Measurements from ENCODE around the gene RAB15. TPM values are rescaled to one million over a fixed set of nuclear protein-coding genes. Genes with fewer than 3 reads are reported as not detected.
A peak's percentile ranks its signal among the peaks of the same experiment; 100 is the strongest.
"Not testable (repeated sequence)": the region's sequence is repeated elsewhere in the genome, so short reads cannot be mapped to it uniquely, and the experiment has no call there.

RAB15 gene
- total RNA-seq, 3 donors from 2014 or later = 2.7 to 3.7 (median 3.5) TPM

DNA sequence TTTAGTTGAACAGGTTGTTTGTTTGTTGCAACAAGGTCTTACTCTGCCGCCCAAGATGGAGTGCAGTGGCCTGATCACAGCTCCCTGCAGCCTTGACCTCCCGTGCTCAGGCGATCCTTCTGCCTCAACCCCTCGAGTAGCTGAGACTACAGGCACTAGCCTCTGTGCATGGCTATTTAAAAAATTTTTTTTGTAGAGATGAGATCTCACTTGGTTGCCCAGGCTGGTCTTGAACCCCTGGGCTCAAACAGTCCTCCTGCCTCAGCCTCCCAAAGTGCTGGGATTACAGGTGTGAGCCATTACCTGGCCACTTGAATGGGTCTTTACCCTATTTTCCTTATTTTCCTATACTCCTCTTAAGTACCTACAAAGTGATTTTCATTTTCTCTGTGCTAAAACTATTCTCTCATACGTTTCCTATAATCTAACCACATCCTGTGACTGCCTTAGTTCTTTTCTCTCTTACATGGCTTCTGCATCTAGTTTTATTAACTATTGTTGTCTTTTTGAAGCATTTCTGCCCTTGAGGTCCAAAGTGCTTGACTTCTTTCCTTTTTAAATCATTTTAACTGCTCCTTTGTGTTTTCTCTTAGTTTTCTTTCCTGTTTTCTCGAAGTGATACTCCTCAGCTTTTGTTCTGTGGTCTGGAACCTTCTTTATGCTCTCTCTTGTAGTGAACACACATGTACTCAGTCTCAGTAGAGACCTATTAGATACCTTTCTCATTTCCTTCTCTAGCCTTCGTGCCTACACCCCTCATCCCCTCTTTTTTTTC is 43.7 kb downstream of the RAB15 start:
- Mint-ChIP-seq H3K36me3 (ENCODE audit: insufficient read depth) (peaks cover 46% of the 10 kb centered on the region), H3K4me1 (ENCODE audit: low read depth) (peaks cover 31% of the 10 kb centered on the region), H3K4me3 (no peak overlapping the region), H3K27me3 (ENCODE audit: low read depth) (no peaks in the 10 kb centered on the region), H3K9me3 (no peaks in the 10 kb centered on the region)
- DNase-seq = no peak
- ATAC-seq = peak; percentile 62 to 75

DNA sequence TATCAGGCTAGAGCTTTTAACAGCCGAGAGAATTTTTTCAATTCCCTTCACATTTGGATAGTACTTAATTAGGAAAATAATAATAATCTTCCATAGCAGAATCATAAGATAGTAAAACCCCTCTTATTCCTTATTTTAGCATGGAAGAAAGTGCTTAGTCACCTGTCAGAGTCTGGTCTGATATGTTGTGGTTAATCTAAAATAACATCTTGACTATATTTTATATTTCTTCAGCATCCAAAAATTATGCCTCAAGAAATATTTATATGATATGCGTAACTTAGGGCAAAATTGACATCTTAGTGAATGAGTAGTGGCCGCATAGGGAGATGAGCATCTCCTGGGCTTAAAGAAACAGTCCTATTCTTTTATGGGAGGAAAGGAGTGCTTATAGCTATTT is 45.1 kb downstream of the RAB15 start:
- Mint-ChIP-seq H3K4me3 (no peak overlapping the region), H3K27me3 (ENCODE audit: low read depth) (no peaks in the 10 kb centered on the region), H3K9me3 (no peaks in the 10 kb centered on the region), H3K4me1 (ENCODE audit: low read depth) (peaks cover 33% of the 10 kb centered on the region), H3K36me3 (ENCODE audit: insufficient read depth) (peaks cover 33% of the 10 kb centered on the region)
- DNase-seq (no peak), ATAC-seq (no peak)

DNA sequence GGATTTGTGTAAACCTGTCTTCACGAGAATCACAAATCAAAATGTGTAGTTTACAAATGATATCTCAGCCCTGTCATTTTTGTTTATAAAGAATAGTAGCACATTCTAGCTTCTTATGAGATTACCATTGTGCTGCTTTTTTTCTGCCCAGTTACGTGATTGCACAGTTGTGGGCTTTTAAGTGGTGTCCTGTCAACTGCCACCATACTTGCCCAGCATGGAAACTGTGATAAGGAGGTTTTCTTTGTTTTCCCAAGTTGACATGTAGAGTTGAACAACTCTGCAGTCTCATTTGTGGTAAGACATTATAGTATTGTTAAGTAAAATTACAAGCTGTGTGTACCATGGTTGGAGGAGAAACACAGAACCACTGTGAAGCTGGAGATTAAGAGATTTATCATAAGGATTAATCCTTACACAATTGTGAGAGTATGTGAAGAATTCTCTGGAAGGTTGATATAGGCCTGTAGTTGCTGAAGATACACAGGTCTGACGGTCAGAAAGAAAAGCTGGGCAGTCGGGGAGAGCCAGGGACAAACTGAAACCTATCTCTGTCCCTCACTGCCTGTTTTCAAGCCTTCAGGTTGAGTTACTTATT is 45.6 kb downstream of the RAB15 start:
- Mint-ChIP-seq H3K9me3 (no peaks in the 10 kb centered on the region), H3K36me3 (ENCODE audit: insufficient read depth) (peaks cover 35% of the 10 kb centered on the region), H3K27me3 (ENCODE audit: low read depth) (no peaks in the 10 kb centered on the region), H3K4me3 (no peak overlapping the region), H3K4me1 (ENCODE audit: low read depth) (peaks cover 37% of the 10 kb centered on the region)
- ATAC-seq (no peak), DNase-seq (no peak)

DNA sequence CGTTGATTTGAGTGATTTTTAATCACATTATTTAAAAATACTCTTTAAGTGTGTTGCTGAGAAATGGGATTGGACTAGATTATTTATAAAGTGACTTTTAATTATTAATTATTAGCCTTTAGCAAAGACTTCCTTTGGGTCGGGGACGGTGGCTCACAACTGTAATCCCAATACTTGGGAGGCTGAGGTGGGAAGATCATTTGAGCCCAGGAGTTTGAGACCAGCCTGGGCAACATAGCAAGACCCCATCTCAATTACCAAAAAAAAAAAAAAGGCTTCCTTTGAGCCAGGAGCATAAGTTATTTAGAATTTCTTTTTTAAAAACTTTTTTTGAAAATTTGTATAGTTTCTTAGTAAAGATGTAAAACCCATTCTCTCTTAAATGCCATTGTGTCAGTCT is 49.1 kb downstream of the RAB15 start:
- no peak for ATAC-seq
- Mint-ChIP-seq H3K27me3 (ENCODE audit: low read depth) (no peaks in the 10 kb centered on the region), H3K4me1 (ENCODE audit: low read depth) (peaks cover 65% of the 10 kb centered on the region), H3K36me3 (ENCODE audit: insufficient read depth) (peaks cover 31% of the 10 kb centered on the region), H3K4me3 (no peak overlapping the region), H3K9me3 (no peaks in the 10 kb centered on the region)
- no peak for DNase-seq

DNA sequence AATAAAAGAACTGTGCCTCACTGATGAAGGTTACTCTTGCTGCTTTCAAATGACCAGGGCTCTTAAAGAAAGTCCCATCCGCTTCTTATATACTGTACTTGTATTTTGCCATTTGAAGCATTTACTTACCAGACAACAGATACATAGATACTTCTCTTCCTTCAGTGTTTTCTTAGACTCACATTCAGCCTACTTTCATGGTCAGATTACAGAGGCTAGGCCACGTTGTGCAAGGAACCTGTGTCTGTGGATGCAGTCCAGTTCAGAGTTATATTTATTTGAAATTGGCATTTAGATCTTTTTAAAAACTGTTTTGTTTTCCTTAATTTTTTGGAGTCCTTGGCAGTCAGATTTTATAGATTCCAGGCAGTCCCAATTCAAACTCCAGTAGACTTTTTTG is 51.7 kb downstream of the RAB15 start:
- no peaks in the 10 kb centered on the region for H3K9me3 Mint-ChIP-seq
- DNase-seq (no peak), ATAC-seq (no peak)
- H3K4me3 Mint-ChIP-seq = no peak overlapping the region
- H3K27me3 Mint-ChIP-seq (ENCODE audit: low read depth) = no peaks in the 10 kb centered on the region
- H3K36me3 Mint-ChIP-seq (ENCODE audit: insufficient read depth) = peaks cover 33% of the 10 kb centered on the region
- H3K4me1 Mint-ChIP-seq (ENCODE audit: low read depth) = peaks cover 76% of the 10 kb centered on the region

DNA sequence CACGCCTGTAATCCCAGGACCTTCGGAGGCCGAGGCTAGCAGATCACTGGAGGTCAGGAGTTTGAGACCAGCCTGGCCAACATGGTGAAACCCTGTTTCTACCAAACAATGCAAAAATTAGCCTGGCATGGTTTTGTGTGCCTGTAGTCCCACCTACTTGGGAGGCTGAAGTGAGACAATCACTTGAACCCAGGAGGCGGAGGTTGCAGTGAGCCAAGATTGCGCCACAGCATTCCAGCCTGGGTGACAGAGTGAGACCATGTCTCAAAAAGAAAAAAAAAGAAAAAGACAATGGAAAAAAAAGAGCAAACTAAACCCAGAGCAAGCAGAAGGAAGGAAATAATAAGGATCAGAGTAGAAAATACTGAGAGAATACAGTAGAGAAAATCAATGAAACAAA is 52.5 kb downstream of the RAB15 start:
- no peaks in the 10 kb centered on the region for H3K9me3 Mint-ChIP-seq
- ATAC-seq (no peak), DNase-seq (no peak)
- peaks cover 79% of the 10 kb centered on the region for H3K4me1 Mint-ChIP-seq (ENCODE audit: low read depth)
- no peaks in the 10 kb centered on the region for H3K27me3 Mint-ChIP-seq (ENCODE audit: low read depth)
- peaks cover 31% of the 10 kb centered on the region for H3K36me3 Mint-ChIP-seq (ENCODE audit: insufficient read depth)
- no peak overlapping the region for H3K4me3 Mint-ChIP-seq

DNA sequence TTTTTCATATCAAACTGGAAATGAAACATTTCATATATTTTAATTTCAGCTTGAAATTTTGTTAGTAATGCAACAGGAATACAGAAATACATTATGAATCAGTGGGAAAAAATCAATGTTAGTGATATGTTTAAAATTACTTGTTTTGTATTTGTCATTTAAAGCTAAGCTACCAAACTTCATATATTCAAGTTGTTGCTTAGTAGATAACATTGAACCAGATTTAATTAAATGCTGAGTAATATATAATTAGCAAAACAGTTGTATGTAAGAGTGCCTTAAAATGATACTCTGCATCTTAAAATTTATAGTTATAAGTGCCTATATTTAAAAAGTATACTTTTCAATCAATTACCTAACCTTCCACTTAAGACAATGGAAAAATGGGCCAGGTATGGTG is 52.9 kb downstream of the RAB15 start:
- Mint-ChIP-seq H3K4me1 (ENCODE audit: low read depth) (peaks cover 76% of the 10 kb centered on the region), H3K9me3 (no peaks in the 10 kb centered on the region), H3K4me3 (no peak overlapping the region), H3K27me3 (ENCODE audit: low read depth) (no peaks in the 10 kb centered on the region), H3K36me3 (ENCODE audit: insufficient read depth) (peaks cover 28% of the 10 kb centered on the region)
- DNase-seq (no peak), ATAC-seq (no peak)

DNA sequence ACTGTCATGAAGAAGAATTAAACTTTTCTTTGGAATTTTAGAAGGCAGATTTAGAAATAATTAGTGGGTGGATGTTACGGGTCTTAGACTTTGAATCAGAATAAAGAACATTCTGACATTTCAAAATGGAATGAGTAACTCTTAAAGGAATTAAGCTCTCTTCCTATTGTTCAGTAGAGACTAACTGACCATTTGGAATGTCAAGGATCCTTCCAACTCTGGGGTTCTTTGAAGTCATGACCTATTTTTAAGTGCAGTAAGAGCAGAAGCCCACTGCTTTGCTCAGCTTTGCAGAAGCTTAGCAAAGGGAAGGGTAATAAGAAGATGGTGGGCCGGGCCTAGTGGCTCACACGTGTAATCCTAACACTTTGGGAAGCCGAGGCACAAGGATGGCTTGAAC is 53.9 kb downstream of the RAB15 start:
- no peak overlapping the region for H3K4me3 Mint-ChIP-seq
- no peaks in the 10 kb centered on the region for H3K9me3 Mint-ChIP-seq
- no peaks in the 10 kb centered on the region for H3K27me3 Mint-ChIP-seq (ENCODE audit: low read depth)
- DNase-seq = no peak
- ATAC-seq = no peak
- peaks cover 74% of the 10 kb centered on the region for H3K4me1 Mint-ChIP-seq (ENCODE audit: low read depth)
- H3K36me3 Mint-ChIP-seq (ENCODE audit: insufficient read depth) = peaks cover 22% of the 10 kb centered on the region

DNA sequence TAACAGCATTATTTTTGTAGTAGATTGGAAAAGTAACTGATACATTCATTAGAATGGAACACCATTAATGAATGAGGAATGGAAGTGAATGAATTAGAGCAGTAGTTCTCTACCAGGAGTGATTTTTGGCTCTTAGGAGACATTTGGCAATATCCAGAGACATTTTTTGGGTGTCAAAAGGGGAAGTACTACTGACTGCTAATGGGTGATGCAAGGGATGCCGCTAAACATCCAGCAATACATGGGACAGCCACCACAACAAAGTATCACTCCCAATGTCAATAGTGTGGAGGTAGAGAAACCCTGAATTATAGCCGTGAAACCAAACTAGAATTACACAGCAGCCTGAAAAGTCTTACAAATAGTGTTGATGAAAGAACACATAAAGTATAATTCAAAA is 56.3 kb downstream of the RAB15 start:
- Mint-ChIP-seq H3K36me3 (ENCODE audit: insufficient read depth) (peaks cover 16% of the 10 kb centered on the region), H3K4me1 (ENCODE audit: low read depth) (peaks cover 63% of the 10 kb centered on the region), H3K9me3 (no peaks in the 10 kb centered on the region), H3K27me3 (ENCODE audit: low read depth) (no peaks in the 10 kb centered on the region), H3K4me3 (peak overlapping the region; percentile 94)
- no peak for DNase-seq
- ATAC-seq = no peak

DNA sequence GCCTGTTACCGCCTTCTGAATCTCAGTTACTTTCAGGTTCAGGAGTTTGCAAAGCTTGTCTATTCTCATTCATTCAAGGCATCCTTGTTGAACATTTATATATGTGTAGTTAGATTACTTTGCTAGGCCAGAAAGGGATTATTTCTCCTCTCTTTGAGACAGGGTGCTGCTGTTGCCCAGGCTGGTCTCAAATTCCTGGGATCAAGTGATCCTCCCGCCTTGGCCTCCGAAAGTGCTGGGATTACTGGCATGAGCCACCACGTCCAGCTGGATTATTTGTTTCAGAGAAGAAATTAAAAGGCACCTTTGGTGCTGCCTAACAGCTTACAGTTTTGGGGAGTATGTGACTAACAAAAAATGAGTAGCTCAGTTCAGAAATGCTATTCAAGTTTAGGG is 57.1 kb downstream of the RAB15 start:
- peaks cover 16% of the 10 kb centered on the region for H3K36me3 Mint-ChIP-seq (ENCODE audit: insufficient read depth)
- ATAC-seq (no peak), DNase-seq (no peak)
- H3K4me3 Mint-ChIP-seq = peak overlapping the region; percentile 94
- H3K4me1 Mint-ChIP-seq (ENCODE audit: low read depth) = peaks cover 55% of the 10 kb centered on the region
- H3K9me3 Mint-ChIP-seq = no peaks in the 10 kb centered on the region
- H3K27me3 Mint-ChIP-seq (ENCODE audit: low read depth) = peaks cover 2% of the 10 kb centered on the region

DNA sequence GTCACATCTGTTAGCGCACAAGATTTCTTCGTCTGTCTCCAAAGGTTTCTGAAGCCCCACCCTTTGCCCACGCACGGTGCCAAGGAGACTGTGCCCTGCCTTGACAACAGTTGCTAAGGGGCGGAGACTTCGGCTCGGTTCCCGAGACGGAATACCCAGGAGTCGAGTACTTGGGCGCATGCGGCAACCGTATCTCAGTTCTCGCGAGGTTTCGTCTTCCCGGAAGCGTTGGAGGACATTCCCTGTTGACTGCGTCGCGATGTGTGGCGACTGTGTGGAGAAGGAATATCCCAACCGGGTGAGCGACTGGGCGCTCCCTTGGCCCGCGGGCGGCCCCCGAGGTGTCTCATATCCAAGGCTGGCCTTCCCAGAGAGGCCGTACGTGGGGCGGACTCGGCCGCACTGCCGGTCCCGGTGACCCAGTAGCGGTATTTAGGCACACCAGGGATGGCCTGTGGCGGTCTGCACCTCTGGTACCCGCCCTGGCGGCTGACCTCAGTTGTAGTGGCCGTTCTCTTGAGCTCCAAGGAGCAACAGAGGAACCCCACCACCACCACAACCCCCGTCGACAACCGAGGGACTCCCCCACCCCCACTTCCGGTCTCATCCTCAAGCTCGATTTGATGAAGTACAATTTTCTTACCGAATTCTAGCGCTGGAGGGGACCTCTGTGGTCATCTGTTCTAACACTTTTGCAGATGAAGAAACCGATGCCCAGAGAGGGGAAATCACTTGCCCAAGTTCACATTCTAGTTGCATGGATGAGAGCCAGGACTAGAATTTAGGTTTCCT is 57.7 kb downstream of the RAB15 start, which contains the start of gene CHURC1:
TSS of gene CHURC1 (plus strand) at position 219 of the 792 bp plus-strand sequence. CDS start at position 260, 41 bp downstream.
- peak; percentile 97 to 99 for ATAC-seq
- peak within 1 kb of the TSS; percentile 94 for H3K4me3 Mint-ChIP-seq
- peaks cover 14% of the 10 kb centered on the region for H3K36me3 Mint-ChIP-seq (ENCODE audit: insufficient read depth)
- H3K27me3 Mint-ChIP-seq (ENCODE audit: low read depth) = peaks cover 2% of the 10 kb centered on the region
- DNase-seq = peak; percentile 98
- H3K9me3 Mint-ChIP-seq = no peaks in the 10 kb centered on the region
- peaks cover 51% of the 10 kb centered on the region for H3K4me1 Mint-ChIP-seq (ENCODE audit: low read depth)

DNA sequence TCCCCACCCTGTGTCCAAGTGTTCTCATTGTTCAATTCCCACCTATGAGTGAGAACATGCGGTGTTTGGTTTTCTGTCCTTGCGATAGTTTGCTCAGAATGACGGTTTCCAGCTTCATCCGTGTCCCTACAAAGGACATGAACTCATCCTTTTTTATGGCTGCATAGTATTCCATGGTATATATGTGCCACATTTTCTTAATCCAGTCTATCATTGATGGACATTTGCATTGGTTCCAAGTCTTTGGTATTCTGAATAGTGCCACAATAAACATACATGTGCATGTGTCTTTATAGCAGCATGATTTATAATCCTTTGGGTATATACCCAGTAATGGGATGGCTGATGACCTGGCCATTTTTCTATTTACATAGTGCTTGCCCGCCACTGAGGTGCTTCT is 58.7 kb downstream of the RAB15 start:
- not testable (repeated sequence) for ATAC-seq; H3K9me3 Mint-ChIP-seq; DNase-seq; H3K27me3 Mint-ChIP-seq (ENCODE audit: low read depth)
- Mint-ChIP-seq H3K36me3 (ENCODE audit: insufficient read depth) (peaks cover 14% of the 10 kb centered on the region), H3K4me3 (peak overlapping the region; percentile 94), H3K4me1 (ENCODE audit: low read depth) (peaks cover 44% of the 10 kb centered on the region)

DNA sequence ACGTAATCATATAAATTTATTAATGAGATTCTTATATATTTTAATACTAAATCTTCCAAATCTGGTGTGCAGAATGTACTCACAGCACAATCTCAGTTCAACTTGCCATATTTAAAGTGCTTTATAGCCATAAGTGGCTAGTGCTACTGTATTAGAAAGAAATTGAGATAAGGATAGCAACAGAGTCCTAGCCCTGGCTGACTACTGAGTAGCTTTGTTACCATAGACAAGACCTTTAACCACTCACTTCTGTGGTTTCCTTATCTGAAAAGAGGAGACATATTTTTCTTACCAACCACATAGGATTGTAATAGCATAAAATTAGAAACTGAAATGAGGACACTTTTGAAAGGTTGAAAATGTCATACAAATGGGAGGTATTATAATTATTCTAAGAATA is 59.9 kb downstream of the RAB15 start:
- ATAC-seq (no peak), DNase-seq (no peak)
- Mint-ChIP-seq H3K9me3 (no peaks in the 10 kb centered on the region), H3K4me1 (ENCODE audit: low read depth) (peaks cover 31% of the 10 kb centered on the region), H3K27me3 (ENCODE audit: low read depth) (peaks cover 7% of the 10 kb centered on the region), H3K36me3 (ENCODE audit: insufficient read depth) (peaks cover 8% of the 10 kb centered on the region), H3K4me3 (no peak overlapping the region)

DNA sequence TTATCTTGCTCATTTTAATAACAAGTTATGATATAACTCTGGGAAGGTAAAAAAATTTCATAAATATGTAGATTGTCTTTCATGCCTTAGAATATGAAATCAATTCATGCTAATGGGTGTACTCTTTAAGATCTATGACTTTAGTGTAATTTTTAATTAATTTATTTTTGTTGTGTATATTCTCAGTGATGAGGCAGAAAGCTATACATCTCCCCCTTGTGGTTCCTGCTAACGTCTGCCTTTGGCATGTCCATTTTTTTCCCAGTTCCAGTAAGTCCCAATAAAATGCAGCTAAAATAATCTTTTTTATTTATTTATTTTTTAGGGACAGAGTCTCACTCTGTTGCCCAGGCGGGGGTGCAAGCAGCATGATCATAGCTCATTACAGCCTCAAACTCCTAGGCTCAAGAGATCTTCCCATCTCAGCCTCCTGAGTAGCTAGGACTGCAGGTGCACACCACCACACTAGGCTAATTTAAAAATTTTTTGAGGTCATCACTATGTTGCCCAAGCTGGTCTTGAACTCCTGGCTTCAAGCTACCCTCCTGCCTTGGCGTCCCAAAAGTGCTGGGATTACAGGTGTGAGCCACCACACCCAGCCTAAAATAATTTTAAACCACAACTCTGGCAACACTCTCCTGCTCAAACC is 61.2 kb downstream of the RAB15 start:
- H3K4me1 Mint-ChIP-seq (ENCODE audit: low read depth) = peaks cover 20% of the 10 kb centered on the region
- H3K9me3 Mint-ChIP-seq = no peaks in the 10 kb centered on the region
- H3K27me3 Mint-ChIP-seq (ENCODE audit: low read depth) = peaks cover 8% of the 10 kb centered on the region
- no peak for DNase-seq
- no peak overlapping the region for H3K4me3 Mint-ChIP-seq
- H3K36me3 Mint-ChIP-seq (ENCODE audit: insufficient read depth) = peaks cover 3% of the 10 kb centered on the region
- no peak for ATAC-seq

Measured in activated T-cell treated with anti-CD3 and anti-CD28 coated beads, Interleukin-2, amount 50 U/mL, for 4 hours (primary cell).